HG03460 (cell line): ENCODE data around the gene CPED1.
"Not testable (repeated sequence)": the region's sequence is repeated elsewhere in the genome, so short reads cannot be mapped to it uniquely, and the experiment has no call there.

Experiments
- ATAC-seq: cut with Tn5 transposase; IDR thresholded peaks from one replicate; pipeline ENCODE4 v1.9.1; 2021; ENCODE audit not compliant: unreplicated experiment

CPED1 gene

DNA sequence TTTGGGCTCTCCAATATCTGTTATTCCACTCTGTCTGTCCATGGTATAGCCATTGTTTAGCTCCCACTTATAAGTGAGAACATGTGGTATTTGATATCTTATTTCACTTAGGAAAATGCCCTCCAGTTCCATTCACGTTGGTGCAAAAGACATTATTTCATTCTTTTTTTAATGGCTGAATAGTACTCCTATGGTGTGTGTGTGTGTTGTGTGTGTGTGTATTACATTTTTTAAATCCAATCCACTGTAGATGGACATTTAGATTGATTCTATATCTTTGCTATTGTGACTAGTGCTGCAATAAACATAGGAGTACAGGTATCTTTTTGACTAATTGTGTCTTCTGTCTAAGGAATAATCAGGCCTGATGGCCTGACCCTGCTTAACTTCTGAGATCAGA is 7.4 kb upstream of the CPED1 start:
- ATAC-seq = no peak

DNA sequence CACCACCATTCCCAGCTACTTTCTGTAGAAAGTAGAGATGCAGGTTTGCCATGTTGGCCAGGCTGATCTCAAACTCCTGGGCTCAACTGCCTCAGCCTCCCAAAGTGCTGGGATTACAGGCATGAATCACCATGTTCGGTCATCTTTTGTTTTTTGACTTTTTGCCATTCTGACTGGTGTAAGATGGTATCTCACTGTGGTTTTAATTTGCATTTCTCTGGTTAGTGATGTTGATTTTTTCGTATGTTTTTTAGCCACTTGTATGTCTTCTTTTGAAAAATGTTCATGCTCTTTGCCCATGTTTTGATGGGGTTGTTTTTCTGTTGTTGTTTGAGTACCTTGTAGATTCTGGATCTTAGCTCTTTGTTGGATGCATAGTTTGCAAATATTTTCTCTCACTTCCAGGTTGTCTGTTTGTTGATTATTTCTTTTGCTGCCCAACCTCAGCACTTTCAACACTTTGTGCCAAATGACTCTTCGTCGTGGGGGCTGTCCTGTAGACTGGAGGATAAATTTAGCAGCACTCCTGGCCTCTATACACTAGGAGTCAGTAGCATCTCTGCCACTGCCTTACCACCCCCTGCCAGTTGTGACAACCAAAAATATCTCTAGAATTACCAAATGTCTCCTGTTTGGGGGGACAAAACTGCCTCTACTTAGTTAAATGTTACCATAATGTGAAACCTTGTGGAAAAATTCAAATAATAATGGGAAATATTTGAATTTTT is 6.5 kb upstream of the CPED1 start:
- no peak for ATAC-seq

DNA sequence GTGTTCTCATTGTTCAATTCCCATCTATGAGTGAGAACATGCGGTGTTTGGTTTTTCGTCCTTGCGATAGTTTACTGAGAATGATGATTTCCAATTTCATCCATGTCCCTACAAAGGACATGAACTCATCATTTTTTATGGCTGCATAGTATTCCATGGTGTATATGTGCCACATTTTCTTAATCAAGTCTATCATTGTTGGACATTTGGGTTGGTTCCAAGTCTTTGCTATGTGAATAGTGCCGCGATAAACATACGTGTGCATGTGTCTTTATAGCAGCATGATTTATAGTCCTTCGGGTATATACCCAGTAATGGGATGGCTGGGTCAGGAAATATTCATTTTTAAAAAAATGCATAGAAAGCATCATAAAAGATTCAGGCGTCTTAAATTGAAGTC is 4.9 kb upstream of the CPED1 start:
- ATAC-seq = not testable (repeated sequence)

DNA sequence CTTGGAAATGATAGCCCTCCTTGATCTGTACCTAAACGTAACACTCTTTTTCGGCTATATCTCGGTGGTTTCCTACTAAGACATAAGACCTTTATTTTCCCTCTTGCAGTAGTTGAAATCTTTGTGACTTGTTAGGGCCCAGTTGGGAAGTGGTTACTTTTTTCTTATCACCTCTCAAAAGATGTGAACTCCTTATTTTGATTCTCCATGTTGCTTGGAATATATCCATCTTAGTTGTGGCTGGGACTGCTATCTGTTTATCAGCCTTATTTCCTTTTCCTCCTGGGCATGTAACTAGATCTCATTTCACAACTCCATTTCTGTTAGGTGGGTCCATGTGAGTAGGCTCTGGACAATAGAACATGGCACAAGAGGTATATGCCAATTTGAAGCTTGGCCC is 4.1 kb upstream of the CPED1 start:
- no peak for ATAC-seq

DNA sequence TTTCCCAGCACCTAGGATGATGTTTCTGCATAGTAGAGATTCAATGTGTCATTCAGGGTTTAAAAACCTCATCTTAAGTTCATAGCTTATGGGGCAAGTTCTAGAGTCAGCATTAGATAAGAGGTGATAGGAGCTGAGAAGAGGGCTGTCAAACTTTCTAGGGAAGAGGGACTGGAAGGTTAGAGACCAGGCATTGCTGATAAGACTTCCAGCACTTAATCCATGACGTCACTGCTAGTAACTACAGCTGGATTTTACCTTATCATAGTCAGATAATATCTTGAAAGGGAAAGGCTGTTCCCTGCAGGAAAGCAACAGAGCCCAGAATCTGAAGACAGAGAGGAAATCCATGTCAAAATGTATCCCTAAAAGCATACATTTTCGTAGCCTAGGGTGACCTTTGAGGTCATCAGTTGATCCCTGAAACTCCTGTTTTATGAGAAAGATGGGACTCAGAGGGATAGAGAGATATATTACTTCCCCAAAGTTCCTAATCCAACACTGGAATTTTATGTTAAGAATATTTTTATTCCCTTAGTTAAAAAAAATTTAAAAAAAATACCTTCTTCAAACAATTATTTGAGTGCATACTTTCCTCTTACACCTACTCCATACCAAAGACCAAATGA is 3.3 kb upstream of the CPED1 start:
- ATAC-seq = no peak

DNA sequence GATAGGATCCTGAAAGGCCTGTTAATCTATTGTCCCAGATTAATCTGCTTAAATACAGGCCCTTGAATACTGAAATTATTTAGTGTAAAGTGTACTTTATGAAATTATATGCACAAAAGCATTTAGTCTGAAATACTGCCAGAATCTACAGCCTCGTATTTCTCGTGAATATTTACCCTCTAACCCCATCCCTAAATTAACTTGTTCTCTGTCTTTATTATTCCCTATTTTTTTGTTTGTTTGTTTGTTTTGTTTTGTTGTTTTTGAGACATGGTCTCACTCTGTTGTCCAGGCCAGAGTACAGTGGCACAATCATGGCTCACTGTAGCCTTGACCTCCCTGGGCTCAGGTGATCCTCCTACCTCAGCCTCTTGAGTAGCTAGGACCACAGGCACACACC is 2.7 kb upstream of the CPED1 start:
- no peak for ATAC-seq

DNA sequence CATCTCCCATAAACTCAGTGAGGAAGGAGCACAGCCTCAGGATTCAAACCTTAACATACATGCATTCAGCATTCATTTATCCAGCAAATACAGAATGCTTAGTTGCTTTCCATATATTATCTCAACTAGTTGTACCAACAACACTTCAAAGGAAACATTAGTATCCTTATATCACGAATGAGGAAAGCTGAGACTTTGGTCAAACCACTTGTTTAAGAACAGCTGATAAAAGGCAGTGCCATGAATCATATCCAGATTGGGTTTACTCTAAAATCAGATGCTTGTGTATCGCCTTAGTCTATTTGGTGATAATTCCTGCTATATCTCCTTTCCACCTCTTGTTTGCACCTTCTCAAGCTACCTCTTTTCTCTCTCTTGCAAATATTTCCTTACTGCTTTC is 1.9 kb upstream of the CPED1 start:
- no peak for ATAC-seq

DNA sequence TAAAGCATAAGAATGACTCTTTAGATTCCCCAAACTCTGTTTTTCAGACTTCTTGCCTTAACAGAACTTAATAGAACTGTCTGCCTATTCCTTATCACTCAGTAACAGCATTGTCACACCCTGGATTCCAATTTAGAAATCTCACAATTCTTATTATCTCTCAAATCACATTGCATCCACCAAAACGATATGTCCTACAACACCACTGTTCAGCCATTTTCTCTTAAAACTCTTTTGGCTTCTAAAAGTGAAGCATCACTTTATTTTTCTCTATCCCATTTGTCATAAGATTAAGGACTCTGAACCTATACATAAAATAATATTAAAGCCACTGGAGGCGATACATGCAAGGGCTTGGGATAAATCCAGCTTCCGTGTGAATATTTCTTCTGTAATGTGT is 1.2 kb upstream of the CPED1 start:
- no peak for ATAC-seq

DNA sequence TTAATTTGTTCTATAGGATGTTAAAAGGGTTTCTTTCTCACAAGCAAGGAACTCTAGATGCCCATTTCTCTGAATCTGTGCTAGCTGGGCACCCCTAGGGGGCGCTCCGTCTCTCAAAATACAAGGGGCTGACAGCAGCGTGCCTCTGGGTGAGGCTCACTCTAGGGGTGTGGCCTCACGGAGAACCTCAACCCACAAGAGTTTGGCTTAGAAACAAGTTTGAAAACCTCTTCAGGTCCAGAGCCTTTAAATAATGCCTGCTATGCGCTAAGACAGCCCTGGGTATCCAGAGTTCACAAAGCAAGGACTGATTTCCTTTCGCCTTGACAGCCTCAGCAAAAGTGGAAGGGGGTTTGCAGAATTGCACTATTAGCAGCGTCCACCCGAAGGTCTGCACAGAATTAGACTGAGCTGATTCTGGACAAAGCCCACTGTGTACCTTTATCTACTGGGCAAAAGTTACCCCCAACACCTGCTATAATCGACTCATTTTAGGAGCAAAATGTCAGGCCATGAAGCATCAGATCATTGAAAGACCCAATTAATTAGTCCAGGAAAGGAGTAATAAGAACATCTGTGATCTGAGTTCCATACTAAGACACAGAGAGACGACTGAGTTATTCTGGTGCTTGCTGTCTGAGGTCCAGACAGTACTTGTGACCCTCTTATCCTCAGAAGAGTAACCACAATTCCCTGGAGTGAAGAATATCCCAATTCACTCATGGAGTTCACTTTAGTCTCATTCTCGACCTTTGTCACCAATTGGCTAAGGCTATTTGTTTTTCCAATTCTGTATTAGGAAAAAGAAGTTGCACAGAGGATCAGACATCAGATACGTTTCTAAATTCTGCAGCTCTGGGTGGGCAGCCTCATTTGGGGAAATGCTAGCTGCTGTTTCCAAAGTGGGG is 574 bp upstream of the CPED1 start:
- ATAC-seq = peak; percentile 96

DNA sequence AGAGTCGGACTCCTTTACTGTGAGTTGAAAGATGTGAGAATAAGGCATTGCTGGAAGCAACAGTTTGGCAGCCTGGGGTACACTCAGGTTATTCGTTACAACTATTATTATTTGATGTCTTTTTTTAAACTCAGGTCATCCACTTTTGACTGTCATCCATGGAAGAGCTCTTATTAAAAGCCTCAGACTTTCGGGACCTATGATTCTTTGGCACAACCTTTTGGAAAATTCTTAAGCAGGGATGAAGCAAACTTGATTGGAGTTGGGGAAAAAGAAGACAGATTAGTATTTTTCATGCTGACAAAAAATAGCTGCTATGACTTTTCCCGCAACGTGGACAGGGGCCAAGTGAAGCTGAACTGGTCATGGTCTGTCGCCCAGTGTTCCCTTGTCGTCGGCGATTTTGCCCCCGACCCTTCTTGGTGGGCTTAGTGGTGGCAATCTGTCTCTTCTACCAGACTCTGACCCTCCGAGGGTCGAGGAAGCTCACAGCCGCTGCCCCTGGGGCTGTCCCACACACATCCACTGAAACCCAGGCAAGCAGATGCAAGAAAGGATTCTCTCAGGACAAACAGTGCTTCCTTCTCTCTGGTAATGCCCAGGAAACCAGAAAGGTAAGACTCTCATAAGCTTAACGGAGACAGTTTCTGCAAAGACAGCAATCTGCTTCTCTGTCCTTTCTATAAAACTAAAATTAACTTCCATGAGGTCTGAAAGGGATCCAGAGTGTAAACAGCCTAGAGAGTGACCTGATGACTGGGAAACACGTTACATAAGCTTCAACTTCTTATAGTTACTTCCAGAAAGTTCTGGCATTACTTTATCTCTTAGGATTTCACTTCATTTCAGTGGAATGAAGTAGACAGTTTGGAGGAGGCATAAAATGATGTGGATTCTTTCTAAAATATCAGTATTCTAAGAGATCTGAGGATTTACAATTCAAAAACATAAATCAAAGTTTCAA is 1.0 kb downstream of the CPED1 start:
- ATAC-seq = no peak

DNA sequence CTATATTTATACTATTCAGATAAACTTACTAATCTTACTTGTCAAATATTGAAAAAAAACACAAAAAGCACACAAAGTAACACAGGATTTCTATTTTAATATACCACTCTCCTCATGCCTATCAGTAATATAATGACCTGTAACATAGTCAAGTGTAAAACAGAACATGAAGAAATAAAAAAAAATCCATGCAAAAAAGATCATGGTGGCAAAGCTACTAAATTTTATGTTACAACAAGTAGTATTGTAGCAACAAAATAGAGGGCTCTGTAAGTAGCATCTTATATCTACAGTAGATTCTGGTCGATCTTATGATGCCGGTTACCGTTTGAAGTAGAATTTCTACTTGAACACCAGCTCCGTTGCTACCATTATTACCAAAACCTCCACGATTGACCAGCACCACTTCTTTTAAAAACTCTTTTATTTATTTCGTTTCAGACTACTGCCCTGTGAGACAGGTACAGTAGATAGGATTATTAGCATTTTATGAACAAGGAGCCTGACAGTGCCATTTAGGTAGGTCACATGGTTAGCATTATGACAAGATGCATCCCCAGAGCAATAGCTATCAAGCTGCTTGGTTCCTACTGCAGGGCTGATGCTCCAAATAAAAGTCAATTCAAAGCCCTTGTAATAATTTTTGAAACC is 2.1 kb downstream of the CPED1 start:
- ATAC-seq = no peak

DNA sequence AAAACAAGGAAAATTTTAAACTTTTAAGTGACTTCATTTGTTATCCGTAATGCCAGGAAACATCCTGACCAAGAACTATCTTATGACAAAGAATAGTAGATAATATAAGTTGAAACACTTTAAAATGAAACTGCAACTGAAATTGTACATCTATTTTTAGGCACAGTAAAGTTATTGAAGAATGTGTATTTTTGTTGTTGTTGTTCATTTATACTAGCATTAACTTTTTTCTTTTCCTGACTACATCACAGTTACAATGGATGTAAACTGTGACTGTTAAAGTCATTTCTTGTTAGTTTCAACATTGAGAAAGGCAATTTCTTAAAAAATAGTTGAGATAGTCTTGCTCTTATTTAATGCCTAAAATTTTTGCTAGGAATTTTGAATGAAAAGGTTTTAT is 2.6 kb downstream of the CPED1 start:
- no peak for ATAC-seq

DNA sequence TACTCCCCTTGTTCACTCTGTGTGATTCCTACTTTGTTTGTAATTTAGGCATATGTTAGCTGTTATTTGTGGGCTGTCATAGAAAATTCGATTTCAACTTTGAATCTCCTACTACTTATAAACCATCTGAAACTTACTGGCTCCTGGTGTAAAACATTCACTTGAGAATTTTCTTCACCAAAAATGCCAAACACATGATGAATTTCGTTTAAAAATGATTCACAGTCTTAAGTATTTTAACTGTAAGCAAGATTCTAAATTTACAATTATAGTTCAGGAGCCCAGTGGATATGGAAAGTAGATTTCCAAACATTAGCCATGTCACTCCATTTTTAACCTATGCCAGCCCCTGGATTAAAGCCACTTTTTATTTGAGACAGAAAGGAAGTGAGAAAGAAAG is 3.1 kb downstream of the CPED1 start:
- no peak for ATAC-seq

DNA sequence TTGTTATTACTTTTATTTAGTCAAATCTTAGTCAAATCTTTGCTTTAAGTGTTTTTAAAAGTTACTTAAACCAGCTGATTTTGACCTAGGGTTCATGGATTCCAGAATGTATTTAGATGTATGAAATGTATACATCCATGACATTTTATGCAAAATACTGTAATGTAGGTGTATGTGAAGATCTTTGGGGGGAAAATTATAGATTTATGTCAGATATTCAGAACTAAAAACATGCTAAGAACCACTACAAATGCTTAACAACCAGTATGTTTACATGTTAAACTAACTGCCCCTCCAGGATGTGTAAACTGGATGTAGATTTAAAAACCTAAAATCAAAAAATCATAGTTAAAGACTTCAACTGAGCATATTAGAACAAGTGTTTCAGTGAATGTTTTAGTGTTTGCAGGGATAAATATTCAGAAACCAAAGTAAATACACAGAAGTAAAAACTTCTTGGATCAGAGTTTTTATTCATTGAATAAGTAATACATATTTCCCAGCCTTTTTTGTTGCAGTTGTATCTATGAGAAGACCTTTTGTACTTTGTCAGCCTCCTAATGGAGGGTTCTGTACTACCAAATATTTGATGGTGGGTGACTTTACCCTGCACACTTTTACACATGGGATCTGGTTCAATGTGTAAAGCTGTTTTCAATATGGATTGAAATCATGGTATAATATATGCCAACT is 3.9 kb downstream of the CPED1 start:
- no peak for ATAC-seq

DNA sequence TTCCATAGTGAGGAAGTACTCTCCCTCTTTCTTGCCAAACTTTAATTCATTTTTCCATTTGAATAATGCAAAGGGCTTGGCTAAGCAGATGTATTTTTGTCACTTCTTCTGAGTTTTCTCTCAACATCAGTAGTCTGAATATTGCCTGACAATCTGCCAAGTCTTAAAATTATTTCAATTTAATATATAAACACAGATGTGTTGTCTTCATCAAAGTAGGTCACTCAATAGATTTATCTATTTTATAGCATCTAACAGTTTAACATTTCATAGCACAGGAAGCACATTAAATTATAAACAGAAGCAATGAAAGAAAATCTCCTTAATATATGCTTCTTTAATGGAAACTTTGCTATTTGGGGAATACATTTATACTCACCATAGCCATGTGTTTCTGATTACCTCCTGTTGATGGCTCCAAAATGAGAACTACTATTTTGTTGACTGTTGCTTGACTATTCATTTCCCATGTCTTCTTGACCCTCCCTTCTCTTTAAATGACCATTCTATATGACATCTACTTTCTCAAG is 4.5 kb downstream of the CPED1 start:
- no peak for ATAC-seq

DNA sequence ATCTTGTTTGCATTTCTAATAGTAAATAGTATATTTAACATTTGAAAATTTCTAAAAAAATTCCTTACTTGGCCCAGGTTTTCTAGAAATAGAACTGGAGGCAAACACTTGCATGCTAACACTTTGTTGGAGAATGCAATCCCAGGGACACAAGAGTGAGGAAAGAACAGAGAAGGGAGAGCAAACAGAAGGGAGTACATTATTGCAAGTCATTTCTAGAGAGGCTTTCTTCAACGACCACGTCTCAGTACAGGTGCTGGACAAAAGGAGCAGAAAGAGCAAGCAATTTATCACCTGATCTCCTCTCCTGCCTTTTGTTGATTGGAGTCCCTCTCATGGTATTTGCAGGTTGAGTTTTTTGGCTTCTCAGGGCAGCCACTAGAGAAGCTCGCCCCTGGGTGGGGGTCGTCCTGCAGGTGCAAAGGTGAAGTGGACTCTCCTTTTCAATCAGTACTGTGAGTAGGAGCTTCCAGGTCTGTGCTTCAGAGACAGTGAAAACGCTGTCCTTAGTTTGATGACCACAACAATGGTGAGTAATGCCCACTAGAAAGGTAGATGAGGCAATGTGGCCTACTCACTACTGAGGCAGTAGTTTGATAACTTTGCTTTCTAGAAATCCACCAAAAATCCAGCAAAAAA is 5.2 kb downstream of the CPED1 start:
- ATAC-seq = no peak

DNA sequence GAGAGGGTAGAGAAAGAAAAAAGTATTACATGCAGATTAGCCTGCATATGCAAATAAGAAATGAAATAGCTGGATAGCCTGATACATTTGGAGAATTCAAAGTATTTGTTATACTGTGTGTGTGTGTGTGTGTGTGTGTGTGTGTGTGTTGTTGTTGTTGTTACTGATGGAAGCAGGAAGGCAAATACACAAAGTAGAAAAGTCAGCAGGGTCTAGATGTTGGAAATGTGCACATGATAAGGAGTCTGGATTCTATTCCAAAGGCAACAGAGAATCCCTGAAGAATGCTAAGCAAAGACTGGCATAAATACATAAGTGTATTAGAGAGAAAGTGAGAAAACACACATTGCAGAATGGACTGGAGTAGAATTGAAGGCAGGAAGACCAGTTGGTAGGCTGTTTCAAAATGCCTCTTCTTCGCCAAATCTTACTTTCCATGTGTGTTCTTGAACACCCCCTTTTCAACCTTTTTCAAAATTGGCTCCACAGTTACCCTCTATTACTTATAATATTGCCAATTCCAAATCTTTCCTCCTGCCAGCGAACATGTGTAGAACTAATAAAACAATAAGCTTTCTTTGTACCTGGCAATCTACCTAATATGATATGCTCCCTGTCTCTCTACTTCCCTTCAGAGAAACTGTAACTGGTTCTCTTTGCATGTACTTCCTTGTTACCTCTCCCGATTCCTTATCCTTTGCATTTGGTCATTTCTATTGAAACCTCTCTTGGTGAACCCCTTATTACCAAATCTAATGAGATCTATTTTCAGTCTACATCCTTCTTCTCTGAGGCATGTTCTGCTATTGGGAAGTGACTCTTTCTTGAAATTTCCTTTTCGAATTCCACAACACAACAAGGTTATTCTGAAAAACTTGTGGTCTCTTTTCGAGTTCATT is 6.2 kb downstream of the CPED1 start:
- no peak for ATAC-seq

DNA sequence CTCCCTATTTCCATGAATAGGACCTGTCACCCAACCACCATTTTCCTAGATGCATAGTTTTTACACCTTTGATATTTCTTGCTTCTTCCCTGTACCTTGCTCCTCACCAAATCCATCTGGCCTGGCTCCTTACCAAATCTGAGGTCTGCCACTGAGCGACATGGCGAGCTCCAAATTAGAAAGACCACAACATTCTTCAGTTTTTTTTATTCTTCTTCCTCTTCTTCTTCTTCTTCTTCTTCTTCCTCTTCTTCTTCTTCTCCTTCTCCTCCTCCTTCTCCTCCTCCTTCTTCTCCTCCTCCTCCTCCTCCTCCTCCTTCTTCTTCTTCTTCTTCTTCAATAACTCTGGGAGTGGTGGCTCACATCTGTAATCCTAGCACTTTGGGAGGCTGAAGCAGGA is 7.1 kb downstream of the CPED1 start:
- no peak for ATAC-seq
